Hematopoietic multipotent progenitor cell (in vitro differentiated cells): Measurements from ENCODE around the gene CHRNB2. TPM values are rescaled to one million over a fixed set of nuclear protein-coding genes. Genes with fewer than 3 reads are reported as not detected.

Experiments used
- DNase-seq, 3 donors: peaks; one replicate each; pipeline ENCODE4 v3.0.0-alpha.2; 2011 to 2015; ENCODE audit warnings: low read depth in 2 of 3, low spot score in 2 of 3
- total RNA-seq: library from RNA; depleted of rRNA; stranded (reverse); fragments of >200 nt; gene quantifications from one replicate; pipeline ENCODE4 v1.2.3, GENCODE V29; 2012

The CHRNB2 gene
- total RNA-seq, 1 donor: not detected

DNA sequence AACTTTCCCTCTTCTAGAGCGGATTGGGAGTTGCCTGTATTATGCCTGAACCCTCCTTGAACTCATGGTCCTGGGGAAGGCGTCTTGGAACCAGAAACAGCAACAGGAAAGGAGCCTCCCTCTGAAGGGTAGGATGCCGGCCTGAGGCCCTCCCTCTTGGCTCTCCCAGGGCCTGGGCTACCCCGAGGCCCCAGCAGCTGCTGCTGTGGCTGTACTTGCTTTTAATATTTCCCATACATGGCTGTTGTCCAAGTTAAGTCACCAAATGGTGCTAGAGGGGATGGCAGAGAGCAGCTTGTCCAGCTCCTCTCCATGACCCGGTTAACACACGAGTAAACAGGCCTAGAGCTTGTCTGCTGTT, 10.5 kb downstream of the CHRNB2 start:
- no peak for DNase-seq

DNA sequence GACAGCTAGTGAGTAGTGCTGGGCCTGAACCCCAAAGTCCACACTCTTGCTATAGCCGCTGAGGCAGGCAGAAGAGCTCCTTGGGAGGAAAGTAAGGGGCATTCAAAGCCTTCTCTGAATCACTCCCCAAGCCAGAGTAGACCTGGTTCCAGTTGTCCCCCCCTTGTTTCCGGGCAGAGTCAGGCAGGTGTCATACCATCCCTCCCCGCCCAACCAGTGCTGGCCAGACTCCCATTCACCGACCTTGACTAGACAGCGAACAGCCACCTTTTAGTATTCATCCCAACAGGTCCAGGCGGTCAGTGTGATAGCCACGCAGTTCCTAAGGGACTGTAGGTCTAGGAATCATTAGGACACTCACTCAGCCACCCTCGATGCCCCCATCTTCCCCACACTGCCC, 11.8 kb downstream of the CHRNB2 start:
- no peak for DNase-seq

DNA sequence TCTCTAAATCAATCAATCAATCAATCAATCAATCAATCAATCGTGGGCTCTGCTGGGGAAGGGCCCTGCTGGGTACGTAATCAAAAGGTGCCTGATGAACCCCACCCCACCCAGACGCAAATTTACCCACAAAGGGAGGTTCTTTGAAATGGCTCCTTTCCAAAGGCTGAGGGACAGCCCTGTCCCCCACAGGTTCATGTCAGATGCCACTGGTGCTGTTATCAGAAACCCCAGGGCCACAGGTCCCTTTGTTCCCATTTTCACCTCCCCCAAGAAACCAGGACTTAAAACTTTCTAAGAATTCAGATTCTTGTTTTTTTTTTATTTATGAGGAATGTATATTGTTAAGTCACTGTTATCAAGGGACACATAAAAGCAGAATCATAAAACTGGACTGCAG, 14.2 kb downstream of the CHRNB2 start:
- no peak for DNase-seq

DNA sequence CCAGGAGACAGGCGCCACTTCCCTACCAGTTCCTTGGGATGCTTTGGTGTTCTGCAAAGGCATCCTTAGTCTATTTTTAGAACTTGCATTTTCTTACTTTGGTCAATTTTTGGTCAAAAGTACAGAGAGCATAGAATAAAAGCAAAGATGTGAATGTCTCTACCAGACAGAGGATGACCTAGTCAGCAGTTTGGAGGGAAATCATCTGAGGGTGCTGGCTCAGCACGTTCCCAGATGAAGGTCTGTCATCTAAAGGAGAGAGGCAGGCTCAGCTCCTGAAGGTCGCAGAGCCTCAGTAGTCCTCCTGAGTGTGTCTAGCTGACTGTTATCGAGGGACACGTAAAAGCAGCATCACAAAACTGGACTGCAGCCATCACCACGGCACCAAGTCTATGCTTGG, 15.3 kb downstream of the CHRNB2 start:
- no peak for DNase-seq

DNA sequence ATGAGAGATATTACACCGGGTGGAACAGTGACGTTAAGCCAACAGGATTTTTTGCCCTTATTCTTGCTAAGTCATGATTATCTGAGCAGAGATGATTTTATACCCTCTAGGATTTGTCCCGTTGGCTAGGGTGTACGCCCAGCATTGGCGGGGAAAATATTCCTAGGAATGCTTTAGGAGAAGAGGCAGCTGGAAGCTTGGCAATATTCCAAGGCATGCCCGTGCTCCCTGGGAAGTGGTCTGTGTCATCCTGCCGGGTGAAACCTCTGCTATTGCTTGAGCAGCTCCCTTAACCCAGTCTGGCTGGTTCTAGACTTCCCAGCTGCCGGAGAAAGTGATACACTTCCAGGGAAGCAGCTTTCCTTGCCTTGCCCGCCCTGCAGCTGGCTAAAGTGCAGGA, 16.2 kb downstream of the CHRNB2 start:
- no peak for DNase-seq

DNA sequence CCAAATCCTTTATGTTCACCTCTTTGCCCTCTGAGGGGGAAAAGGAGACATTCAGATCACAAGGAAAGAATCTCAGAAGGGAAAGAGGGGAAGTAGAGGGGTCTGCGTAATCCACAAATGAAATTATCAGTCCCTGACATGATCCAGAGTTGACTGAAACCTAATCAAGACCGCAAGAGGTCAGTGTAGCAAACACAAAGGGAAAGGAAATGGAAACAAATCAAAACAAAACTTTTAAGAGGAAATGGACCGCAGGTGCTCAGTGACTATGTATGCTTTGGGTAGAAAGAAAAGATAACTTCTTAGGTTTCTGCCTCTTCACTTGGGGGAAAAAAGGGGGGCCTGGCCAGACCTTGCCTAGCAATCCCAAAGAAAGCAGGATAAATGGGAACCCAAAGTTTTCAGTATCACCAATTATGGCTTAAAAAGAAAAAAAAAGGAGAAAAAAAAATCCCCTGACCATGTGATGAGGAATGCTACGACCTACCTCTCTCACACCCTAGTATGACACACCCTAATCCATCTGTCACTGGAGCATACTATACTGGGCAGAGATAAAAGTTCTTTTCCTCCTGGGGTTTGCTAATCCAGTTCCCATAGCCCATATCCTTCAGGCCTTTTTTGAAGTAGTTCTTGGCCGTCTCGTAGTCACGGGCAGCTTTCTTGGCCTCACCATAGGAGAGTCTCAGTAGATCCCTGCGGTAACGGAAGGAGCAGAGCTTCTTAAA, 16.9 kb downstream of the CHRNB2 start:
- no peak for DNase-seq

DNA sequence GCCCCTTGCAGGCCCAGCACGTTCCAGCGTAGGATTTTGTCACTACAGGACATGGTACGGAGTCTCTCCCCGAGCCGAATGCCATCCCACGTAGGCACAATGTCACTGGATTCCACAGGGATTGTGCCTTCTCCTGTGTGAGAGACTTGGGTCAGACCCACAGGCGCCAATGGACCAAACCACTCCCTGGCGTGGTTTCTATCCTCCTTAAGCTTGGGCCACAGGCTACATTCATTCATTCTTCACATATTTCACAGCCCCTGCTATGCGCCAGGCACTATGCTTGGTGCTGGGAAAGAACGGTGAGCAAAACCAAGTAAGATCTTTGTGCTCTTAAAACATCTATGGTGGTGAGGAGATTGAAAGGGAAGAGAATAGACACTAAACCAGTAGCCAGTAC, 18.7 kb downstream of the CHRNB2 start:
- DNase-seq: no peak

DNA sequence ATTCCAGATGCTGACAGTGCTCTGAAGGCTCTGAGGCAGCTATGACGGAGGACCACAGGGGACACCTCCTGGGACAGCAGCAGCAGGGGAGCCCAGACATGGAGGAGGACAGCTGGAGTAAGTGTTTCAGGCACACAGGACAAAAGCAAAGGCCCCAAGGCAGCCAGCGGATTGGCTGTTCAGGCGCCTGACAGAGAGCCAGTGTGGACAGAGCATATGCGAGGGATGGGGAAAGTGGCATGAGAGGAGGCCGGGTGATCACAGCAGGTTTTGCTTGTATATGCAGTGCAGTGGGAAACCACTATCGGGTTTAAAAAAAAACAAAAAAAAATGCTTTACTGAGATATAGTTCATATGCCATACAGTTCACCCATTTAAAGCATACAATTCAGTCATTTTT, 19.1 kb downstream of the CHRNB2 start:
- DNase-seq: no peak

DNA sequence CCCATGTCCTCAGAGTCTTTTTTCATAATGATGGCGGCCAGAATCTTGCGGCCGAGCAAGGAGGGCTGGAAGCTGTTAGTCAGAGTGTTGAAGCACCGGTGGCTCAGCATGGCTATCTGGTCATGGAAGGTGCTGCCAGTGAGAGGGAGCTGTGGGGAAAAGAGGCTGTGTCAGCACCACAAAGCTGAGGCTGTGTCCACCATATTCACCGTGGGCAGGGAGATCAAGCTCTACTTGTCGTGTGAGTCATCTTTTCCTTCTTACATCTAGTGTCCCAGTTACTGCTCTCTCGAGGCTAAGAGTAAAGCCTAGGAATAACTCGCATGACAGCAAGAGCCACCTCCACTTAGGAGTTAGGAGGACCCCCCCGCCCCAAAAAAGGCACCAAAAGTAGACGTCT, 22.2 kb downstream of the CHRNB2 start:
- no peak for DNase-seq

DNA sequence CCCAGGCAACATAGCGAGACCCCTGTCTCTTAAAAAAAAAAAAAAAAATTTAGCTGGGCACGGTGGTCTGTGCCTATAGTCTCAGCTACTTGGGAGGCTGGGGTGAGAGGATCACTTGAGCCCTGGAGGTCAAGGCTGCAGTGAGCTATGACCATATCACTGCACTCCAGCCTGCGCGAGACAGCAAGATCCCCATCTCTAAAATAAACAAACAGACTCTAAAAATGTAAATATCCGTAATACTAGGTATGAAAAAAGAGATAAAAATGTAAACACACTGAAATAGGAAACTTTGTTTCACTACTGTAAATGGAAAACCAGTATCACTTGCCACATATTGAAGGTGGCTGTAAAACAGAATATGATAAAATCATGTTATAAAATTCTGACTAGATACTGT, 23.2 kb downstream of the CHRNB2 start:
- no peak for DNase-seq

DNA sequence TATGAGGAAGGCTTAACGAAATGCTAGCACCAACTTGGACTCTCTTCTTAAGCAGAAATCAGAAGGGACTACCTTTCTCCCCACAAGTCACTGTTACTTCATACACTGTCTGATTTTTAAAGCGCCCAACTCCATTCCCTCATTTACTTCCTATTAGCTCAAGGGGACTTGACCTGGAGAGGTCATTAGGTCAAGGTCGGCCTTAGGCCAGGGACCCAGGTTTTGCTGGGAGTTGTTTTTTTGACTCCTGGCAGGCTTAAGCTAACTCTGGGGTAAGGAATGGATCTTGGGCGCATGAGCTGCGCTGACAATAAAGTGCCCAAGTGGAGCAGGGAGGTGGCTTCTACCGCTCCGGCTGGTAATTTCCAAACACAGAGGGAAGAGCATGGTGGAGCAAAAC, 23.6 kb downstream of the CHRNB2 start:
- DNase-seq: no peak

DNA sequence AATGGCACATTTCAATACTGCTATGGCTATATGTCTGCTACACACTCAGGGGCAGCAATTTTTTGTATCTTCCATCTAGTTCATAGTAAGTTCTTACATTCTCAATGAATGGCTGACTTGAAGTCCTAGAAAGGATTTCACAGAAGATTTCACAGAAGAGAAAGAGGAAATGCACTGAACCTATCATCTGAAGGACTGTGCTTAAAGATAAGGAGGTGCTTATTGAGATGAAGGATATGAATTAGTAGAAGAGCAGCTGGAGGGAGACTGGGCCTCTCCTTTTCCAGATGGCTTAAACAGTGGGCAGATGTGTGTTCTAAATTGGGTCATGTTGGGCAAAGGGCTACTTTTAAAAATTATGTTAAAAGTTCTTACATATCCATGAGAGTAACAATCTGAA, 25.8 kb downstream of the CHRNB2 start:
- peak in 1 of 3 donors; percentile 9 for DNase-seq

DNA sequence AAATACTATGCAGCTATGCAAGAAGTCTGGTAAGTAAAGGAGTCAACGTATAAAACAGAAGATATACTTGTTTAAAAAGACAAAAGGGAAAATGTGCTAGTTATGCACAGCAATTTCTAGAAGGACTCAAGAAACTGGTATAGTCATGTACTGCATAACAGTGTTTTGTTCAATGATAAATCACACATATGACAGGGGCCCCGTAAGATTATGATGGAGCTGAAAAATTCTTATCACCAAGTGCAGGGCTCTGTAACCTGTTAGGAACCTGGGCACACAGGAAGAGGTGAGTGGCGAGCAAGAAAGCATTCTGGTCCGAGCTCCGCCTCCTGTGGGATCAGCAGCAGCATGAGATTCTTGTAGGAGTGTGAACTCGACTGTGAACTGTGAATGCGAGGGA, 27.2 kb downstream of the CHRNB2 start:
- no peak for DNase-seq

DNA sequence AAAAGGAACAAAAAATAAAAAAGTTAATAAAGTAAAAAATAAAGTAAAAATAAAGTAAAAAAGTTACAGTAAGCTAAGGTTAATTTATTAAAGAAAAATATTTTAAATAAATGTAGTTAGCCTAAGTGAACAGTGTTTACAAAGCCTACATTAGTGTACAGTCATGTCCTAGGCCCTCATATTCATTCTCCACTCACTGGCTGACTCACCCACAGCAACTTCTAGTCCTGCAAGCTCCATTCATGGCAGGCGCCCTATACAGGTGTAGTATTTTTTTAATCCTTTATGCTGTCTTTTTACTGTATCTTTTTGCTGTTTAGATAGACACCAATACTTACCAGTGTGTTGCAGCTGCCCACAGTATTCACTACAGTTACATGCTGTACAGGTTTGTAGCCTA, 28.0 kb downstream of the CHRNB2 start:
- no peak for DNase-seq

DNA sequence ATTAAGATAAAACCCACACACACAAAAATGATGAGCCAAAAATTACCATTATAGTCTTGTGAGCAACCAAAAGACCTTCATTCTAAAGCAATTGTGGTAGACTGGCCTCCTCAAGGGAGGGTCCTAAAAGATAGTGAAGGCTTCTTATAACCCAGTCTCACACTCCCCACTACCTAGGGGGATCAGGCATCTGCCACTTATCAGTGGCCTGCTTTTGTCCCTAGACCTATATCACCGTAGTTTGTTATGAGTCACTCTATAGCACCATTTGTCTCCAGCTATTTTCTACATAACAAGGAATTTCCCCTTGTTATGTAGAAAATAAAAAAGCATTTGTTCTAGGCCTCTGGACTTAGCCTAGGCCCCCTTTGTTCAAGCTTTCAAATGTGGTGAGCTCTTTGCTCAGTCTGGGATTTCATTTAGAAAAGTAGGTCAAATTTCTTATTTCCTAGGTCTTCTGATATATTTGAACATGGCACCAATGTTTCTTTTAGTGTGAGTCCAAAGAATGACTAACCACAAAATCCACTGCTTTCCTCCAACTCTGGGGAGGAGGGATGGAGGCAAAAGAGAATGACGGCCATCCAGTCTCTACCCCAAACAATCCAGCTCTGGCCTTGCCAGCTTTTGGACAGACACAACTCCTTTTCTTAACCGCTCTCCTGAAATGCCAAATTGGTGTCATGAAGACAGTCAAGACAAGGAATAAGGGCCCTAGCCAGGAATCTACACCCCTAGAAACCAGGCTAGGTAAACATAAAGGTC, 31.5 kb downstream of the CHRNB2 start:
- DNase-seq: no peak

DNA sequence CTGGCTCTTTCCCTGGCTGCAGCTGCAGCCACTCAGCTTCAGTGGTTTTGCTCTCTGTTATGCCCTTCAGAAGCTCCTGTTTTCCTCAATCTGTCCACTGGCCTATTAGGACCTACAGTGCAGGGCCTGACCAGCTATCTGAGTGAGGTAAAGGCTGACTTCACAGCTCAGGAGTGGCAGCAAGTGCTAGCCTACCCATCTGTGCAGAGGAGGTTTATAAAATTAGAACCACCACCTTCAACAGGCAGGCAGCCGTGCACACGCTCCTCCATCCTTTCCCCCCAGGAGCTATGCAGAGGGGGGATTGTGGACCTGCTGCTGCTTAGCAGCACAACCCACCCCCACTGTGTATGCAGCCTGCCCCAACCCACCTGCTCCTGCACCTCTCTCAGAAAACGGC, 32.1 kb downstream of the CHRNB2 start:
- no peak for DNase-seq

DNA sequence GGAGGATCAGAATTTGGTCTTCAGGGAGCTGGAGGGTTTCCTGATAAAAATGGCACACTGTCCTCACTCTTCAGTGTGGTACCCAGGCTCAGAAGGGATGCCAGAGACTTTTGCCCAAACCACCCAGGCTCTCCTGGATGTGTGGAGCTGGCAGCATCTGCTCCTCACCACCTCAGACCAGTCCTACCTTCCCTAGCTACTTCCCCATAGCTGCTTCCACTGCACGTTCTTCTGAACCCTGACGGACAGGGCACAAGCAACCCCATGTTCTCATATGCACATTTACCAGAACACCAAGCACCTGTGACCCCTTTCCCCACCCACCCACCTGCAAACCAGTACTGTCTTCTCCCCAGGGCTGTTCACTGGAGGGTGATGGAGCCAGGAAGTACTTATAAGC, 35.7 kb downstream of the CHRNB2 start:
- DNase-seq: no peak

DNA sequence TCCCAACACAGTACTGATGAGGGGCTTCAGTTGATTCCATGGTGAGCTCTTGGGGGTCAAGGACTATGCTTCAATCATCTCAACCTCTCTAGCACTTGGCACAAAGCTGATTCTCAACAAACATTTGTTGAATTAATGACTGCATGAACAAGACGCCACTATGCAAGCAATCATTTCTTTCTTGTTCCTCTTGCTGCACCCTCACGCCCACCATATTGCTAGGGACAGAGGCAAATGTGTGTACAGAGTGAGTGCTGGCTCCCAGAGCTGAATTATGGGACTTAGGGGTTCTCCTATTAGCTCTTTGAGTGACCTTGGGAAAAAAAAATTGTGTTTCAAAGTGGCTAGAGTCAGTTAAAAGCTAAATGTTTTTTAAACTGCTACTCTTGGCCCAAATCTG, 38.0 kb downstream of the CHRNB2 start:
- DNase-seq: no peak

DNA sequence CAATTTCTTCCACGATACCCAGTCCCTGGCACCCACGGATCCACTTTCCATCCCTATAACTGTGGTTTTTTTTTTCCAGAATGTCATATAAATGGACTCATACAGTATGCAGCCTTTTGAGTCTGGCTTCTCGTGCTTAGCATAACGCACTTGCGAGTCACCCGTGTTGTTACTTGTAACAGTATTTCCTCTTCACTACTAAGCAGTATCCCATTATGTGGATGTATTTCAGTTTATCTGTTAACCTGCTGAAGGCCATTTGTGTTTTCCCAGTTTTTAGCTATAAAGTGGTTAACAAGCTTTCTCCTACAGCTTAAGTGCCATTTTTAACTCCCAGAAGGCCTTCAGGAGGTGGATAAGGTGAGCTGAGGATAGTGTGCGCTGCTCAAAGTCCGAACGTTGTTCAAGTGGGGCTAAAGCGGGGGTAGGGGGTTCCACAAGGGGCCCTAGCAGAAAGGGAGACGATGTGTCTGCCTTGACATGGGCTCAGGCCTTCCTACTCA, 39.6 kb downstream of the CHRNB2 start:
- no peak for DNase-seq

DNA sequence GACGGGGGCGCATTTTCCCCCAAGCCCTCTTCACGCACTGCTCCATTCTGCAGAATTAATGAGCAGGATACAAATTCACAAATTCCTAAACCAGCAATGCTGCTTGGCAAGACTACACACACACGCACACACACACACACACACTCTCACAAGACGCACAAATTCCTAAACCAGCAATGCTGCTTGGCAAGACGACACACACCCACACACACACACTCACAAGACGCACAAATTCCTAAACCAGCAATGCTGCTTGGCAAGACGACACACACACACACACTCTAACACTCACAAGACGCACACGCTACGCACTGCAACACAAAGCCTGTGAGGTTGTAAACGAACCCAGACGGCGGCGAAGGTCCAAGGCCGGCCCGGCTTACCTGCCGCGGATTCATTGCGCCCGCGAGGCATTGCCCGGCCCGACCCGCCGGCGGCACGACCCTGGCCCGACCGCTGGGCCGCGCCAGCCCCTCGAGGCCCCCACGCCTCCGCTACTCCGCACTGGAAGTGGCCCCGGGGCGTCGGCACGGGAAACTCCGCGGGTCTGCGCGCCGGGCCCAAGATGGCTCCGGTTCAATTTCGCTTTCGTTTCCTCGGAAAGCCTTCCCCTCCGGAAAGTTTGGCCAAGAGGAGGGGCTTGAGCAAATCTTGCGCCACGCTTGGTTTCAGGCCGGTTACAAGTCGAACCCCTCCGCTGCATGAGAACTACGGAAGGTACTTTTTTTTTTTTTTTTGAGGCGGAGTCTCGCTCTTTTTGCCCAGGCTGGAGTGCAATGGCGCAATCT, 40.2 kb downstream of the CHRNB2 start, which contains the start of gene ADAR:
ADAR (minus strand) TSS at position 578 of the 788 bp plus-strand sequence; CDS start at position 398, 180 bp downstream.
- peak; percentile 80 to 97 (median 97) for DNase-seq
